Peyer's patch (tissue), 4 donors: ENCODE results near the gene CCDC39.

Source experiments
- POLR2A ChIP-seq, 2 donors: fragments of 450-650 bp; IDR thresholded peaks; one replicate each; pipeline ENCODE4 v1.5.1; 2017; ENCODE audit warnings: antibody characterized with exemption in 2 of 2, mild to moderate bottlenecking in 2 of 2, moderate library complexity in 2 of 2
- TF ChIP-seq, protein P1 (sequence below), 6 experiments: fragments of 450-650 bp in 4 of 6; fragments of 200-600 bp in 2 of 6; sonication (generic) in 1 of 6; IDR thresholded peaks; one replicate each; pipeline ENCODE4 v1.5.1; 2017 to 2019; ENCODE audit warnings: antibody characterized with exemption in 6 of 6, mild to moderate bottlenecking in 3 of 6, moderate library complexity in 1 of 6

DNA sequence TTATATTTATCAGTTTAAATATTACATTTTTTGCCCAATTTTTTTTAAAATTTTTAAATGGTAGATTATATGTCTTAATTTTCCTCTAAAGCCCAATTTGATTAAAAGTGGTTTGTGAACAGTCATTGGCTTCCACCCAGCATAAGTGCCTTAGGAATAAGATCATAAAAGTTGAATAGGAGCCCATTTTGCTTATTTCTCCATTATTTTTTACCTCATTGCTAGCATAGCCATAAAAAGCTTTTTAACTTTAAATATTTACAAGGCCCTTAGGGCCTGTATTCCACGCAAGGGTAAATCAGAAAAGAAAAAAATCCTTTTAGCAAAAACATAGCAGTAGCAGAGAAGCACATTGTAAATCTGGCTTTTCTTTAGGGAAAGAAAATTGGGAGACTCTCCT, 68.3 kb downstream of the CCDC39 start:
- TF ChIP-seq, protein P1, sequence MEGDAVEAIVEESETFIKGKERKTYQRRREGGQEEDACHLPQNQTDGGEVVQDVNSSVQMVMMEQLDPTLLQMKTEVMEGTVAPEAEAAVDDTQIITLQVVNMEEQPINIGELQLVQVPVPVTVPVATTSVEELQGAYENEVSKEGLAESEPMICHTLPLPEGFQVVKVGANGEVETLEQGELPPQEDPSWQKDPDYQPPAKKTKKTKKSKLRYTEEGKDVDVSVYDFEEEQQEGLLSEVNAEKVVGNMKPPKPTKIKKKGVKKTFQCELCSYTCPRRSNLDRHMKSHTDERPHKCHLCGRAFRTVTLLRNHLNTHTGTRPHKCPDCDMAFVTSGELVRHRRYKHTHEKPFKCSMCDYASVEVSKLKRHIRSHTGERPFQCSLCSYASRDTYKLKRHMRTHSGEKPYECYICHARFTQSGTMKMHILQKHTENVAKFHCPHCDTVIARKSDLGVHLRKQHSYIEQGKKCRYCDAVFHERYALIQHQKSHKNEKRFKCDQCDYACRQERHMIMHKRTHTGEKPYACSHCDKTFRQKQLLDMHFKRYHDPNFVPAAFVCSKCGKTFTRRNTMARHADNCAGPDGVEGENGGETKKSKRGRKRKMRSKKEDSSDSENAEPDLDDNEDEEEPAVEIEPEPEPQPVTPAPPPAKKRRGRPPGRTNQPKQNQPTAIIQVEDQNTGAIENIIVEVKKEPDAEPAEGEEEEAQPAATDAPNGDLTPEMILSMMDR (IDR thresholded peaks at IDR 0.05): no peak
- no peak for TF ChIP-seq POLR2A (IDR thresholded peaks at IDR 0.05)
